G401 (cell line): ENCODE measurements around the gene JMY. TPM values are rescaled to one million over a fixed set of nuclear protein-coding genes. Genes with fewer than 3 reads are reported as not detected.

Source experiments
- total RNA-seq: library from RNA; depleted of rRNA; stranded (reverse); fragments of >200 nt; shearing (Covaris generic); gene quantifications from 2 replicates; pipeline ENCODE4 v1.2.3, GENCODE V29; 2014; rRNA removed

Gene JMY
- total RNA-seq, 1 experiment from 2014 or later = 7.2 TPM

Other genes starting within 250 kb of the JMY start
- gene DMGDH, start 166.5 kb upstream of the JMY start, total RNA-seq = not detected in 2 replicates
- gene BHMT2, start 166.4 kb upstream of the JMY start, total RNA-seq = not detected in 2 replicates
- gene BHMT, start 124.3 kb upstream of the JMY start, total RNA-seq = not detected in 2 replicates